LNCaP clone FGC (cell line): ENCODE measurements around the gene EML1.

ENCODE experiments used
- DNase-seq: peaks from one replicate; pipeline ENCODE4 v3.0.0-alpha.2; 2011; ENCODE audit warnings: low read depth
- H3K4me3 ChIP-seq: 2 replicates; pipeline ENCODE4 v1.5.1; 2011; ENCODE audit warnings: mild to moderate bottlenecking, low read depth, low read length, control low read depth
- CTCF ChIP-seq: IDR thresholded peaks from 2 replicates; pipeline ENCODE4 v1.5.1; 2012; ENCODE audit warnings: mild to moderate bottlenecking; ENCODE audit not compliant: control insufficient read depth, insufficient read depth; ENCODE audit errors: extremely low read depth

EML1 gene

GRCh38 chr14:99969673-99970322 is 176.6 kb downstream of the EML1 start:
- TF ChIP-seq CTCF = no peak
- H3K4me3 ChIP-seq = no peak overlapping the region
- DNase-seq = no peak

- DNase-seq = peak; percentile 15
- peak overlapping the region; percentile 70 for H3K4me3 ChIP-seq
- TF ChIP-seq CTCF = no peak
Measured at GRCh38 chr14:99971087-99971940, 178.1 kb downstream of the EML1 start.

GRCh38 chr14:99971941-99972747 is 178.9 kb downstream of the EML1 start:
- H3K4me3 ChIP-seq = peak overlapping the region; percentile 70
- no peak for TF ChIP-seq CTCF
- DNase-seq = no peak

- no peak for TF ChIP-seq CTCF
Measured at GRCh38 chr14:99972748-99973466, 179.7 kb downstream of the EML1 start.

GRCh38 chr14:99975190-99975589 is 182.0 kb downstream of the EML1 start:
- TF ChIP-seq CTCF = no peak
- no peak overlapping the region for H3K4me3 ChIP-seq
- no peak for DNase-seq

More at GRCh38 chr14:99972748-99973466, 179.7 kb downstream of the EML1 start:
- peak overlapping the region; percentile 70 for H3K4me3 ChIP-seq
- no peak for DNase-seq

GRCh38 chr14:99976021-99976420 is 182.8 kb downstream of the EML1 start:
- no peak for TF ChIP-seq CTCF
- DNase-seq = no peak
- H3K4me3 ChIP-seq = no peak overlapping the region
